Medulla oblongata (tissue), 1 donor: Measurements from ENCODE around the gene ZNF213.
"Not testable (repeated sequence)": the region's sequence is repeated elsewhere in the genome, so short reads cannot be mapped to it uniquely, and the experiment has no call there.

Source experiments
- DNase-seq: peaks from one replicate; pipeline ENCODE4 v3.0.0-alpha.2; 2015; ENCODE audit errors: extremely low spot score

The ZNF213 gene

GRCh38 chr16:3148256-3149192 is 13.7 kb downstream of the ZNF213 start:
- no peak for DNase-seq

GRCh38 chr16:3149193-3149530 is 14.3 kb downstream of the ZNF213 start:
- DNase-seq, result no peak

GRCh38 chr16:3149630-3150345 is 15.0 kb downstream of the ZNF213 start:
- DNase-seq, result peak; percentile 45

DNA sequence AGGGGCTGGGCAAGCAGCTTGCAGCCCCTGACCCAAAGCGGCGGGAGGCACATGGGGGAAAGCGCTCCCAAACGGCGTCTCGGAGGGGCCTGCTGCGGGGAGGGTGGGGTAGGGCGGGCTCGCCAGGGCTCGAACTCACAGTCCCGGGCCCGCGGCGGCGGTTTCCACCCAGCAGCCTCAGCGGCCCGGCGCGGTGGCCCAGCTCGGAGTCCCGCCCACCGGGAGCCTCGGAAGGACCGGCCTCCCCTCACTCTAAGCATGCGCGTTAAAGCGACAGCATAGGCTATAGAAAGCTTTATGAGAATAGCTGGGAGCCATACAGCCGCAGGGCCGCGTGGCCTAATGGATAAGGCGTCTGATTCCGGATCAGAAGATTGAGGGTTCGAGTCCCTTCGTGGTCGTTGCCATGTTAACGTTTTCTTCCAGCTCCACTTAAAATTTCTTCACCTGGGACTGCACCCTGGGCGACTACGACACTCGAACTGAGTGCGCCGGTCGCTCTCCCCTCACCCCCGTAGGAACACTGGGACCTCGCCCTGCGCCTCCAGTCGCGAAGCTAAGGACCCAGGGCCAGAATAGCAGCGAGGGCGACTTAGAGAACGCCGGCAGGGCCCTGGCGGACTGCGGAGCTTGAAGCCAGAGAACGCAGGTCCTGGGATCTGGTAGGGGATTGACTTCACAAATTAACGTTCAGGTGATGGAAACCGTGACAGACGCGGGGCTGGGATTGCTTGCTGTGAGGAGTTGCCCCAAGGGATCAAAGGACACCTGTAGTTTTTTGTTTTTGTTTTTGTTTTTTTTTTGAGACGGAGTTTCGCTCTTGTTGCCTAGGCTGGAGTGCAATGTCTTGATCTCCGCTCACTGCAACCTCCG is 15.8 kb downstream of the ZNF213 start:
- peak; percentile 97 for DNase-seq

DNA sequence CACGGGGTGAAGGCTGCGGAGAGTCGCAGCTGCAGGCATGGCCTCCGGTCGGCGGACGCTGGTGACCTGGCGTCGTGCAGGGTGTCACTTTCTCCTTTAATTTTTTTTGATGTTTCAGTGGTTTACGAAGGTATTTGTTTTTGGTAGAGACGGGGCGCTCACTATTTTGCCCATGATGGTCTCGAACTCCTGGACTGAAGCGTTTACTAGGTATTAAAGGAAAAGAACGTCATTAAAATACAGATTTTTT is 17.1 kb downstream of the ZNF213 start:
- DNase-seq, result no peak

DNA sequence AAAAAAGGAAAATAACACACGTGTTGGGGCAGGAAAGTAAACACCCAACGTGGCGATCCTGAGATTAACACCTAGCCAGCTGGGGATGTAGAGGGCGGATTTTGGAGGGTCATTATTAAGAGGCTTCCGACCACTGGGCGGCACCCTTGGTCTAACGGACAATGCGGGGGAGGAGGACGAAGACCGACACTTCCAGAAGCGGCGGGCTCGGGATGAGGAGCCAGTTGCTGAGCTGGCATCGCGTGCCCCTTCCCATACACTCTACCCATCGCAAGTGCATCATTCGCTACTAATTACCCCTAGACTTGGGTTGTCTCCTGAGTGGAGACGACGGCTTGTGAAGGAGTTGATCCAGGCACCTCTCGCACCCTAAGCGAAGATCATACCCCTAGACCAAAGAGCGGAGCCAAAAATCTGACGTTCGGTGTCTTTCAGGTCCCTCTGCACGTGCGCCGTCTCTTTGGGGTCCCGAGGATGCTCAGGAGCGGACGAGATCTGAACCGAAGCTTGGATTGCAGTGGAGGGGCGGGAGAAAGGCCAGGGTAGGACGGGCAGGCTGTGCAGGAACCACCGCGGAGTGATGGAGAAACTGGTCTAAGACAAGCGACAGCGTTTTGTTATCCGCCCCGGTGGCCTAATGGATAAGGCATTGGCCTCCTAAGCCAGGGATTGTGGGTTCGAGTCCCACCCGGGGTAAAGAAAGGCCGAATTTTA is 17.6 kb downstream of the ZNF213 start:
- peak; percentile 88 for DNase-seq

- no peak for DNase-seq
Observed at GRCh38 chr16:3152991-3153368, 18.2 kb downstream of the ZNF213 start.

DNA sequence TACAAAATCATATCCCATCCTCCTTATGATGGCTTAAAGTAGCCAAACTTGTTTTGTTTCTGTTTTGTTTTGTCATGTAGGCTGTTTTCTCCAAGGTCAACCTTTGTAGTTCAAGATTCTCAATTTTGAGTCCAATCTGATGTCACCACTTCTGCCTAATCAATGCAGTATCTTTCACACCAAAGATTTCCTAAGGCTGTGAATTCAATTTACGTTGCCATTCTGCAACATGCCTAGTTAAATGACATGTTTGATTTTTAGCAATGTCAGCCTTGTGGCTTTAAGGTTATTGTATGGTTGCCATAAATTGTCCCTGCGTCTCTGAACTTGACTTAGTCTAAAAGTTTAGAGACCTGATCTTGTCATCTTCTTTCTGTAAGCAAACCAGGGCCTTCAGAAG is 20.4 kb downstream of the ZNF213 start:
- no peak for DNase-seq

DNA sequence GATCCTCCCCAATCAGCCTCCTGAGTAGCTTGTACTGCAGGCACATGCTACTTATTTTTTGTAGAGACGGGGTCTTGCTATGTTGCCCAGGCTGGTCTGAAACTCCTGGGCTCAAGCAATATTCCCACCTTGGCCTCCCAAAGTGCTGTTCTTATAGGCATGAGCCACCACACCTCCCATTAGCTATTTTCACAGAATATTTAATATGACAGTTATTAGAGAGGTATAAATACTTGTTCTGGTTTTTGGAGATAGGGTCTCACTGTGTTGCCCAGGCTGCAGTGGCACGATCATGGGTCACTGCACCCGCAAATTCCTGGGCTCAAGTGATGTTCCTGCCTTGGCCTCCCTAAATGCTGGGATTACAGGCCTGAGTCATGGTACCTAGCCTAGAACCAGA is 21.1 kb downstream of the ZNF213 start:
- no peak for DNase-seq

- DNase-seq, result peak; percentile 36
Observed at GRCh38 chr16:3157229-3158025, 22.6 kb downstream of the ZNF213 start.

DNA sequence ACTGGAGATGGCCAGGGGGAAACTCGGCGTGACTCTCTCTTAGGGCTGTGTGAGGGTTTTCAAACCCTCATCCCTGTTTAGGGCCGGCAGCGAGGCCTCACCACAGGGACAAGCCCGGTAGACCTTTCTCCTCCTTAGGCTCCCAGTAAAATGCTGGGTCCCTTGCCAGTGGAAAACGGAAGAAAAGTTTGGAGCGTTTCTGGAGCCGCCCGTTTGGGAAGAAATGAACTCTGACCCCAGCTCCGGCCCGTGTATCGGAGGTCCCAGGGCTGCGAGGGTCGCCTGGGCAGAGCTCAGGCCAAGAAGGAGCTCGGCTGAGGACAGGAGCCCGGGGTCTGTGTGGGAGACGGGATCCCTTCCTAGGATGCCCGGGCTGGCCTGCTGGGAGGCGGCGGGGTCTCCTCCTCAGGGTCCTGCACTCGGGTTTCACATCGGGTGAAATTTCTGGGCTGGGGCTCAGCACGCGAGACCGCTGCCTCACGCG is 23.2 kb downstream of the ZNF213 start:
- peak; percentile 7 for DNase-seq

DNA sequence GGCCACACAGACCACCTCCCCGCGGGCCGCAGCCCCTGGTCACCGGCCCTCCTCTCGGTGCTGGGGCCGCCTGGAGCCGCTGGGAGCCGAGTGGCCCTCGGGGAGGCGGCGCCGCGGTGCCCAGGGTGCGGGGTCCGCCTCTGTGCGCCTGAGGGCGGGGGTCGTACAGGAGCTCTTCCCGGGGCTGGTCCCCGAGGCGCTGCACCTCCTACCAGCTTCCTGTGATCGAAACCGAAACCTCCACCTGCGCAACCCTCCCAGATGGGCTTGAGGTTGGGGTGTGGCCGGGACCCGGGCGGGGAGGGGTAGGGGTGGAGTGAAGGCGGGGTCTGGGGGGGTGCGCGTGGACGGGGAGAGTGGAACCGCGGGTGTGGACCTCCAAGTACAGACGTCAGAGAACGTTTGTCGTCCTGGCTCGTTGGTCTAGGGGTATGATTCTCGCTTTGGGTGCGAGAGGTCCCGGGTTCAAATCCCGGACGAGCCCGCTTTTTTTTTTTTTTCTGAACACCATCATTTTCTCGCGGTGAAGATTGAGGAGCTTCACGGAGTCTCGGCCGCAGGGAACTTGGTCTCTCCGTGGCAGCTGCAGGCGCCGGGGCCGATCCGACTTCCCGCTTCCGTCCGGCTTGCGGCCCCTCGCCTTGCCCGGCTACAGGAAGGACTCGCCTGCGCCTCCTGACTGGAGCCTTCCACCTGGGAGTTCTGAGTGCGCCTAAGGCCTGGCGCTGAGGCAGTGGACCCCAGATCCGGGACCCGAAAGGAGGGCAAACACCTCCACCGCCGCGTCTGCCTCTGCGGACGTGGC is 23.9 kb downstream of the ZNF213 start:
- DNase-seq, result peak; percentile 67

GRCh38 chr16:3161235-3162018 is 26.6 kb downstream of the ZNF213 start:
- DNase-seq, result no peak

DNA sequence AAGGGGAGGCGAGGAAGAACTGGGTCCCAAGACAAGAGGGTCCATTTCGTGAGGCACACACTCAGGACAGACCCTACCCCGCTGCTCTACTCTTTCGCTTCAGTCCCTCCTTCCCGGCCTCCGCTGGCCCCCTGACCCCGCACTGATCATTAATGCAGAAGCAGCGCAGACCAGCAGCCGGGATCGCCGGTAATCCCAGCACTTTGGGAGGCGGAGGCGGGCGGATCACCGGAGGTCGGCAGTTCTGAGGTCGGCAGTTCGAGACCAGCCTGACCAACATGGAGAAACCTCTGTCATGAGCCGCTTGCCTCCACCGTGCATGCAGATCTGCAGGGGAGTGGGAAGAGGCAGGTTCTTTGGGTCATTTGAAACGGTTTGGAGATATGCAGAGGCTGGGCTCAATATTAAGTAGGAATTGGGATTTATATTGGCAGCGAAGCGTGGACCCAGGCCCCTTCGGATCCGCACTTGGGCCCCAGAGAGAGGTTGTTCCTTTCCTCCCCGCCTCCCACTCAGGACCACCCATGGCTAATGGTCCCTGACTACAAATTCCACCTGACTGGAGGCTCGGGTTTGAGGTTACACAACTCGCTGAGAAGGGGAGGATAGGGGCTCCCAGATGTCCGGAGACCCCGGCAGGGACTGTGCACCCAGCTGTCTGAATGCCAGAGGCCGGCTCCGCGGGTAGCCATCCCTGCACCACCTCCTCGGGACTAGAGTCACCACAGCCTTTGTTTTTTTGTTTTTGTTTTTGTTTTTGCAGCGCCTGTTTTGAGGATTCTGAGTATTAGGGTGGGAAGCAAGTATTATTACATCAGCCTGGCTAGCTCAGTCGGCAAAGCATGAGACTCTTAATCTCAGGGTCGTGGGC is 29.5 kb downstream of the ZNF213 start:
- DNase-seq, result no peak

GRCh38 chr16:3165111-3165822 is 30.4 kb downstream of the ZNF213 start:
- DNase-seq, result no peak

DNA sequence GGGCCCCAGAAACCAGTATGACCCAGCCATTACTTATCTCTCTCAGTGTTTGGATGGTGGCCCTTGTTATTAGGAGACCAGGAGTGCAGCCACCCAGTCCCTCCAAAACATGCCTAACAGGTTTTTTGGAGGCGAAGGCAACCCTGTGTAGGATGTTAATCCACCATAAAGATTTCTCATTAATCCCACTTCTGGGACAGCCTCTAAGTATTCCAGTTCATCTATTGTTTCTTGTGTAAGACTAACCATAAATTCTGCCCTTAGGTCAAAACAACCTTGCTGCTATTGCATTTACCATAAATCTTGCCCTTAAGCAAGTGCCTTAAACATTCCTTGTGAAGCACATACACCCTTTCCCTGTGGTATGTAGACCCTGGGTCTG is 31.7 kb downstream of the ZNF213 start:
- DNase-seq, result no peak

DNA sequence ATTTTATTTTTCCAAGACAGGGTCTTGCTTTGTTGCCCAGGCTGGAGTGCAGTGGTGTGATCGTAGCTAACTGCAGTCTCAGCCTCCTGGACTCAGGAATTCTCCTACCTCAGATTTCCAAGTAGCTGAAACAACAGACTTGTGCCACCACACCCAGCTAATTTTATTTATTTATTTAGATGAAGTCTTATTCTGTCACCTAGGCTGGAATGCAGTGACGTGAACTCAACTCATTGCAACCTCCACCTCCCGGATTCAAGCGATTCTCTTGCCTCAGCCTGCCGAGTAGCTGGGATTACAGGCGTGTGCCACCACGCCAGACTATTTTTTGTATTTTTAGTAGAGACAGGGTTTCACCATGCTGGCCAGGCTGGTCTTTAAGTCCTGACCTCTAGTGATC is 33.9 kb downstream of the ZNF213 start:
- not testable (repeated sequence) for DNase-seq
